HEK293 (cell line): ENCODE measurements around the gene ATP6V1B1.

ENCODE experiments used
- CTCF ChIA-PET: fragments of 350-600 bp; formaldehyde crosslinking; extraction: SDS; loops from one replicate; lab custom pipeline; 2021; ENCODE audit warnings: antibody characterized with exemption; lab: Yijun Ruan, JAX
- POLR2A ChIA-PET: fragments of 300-600 bp; formaldehyde crosslinking; extraction: SDS; loops from one replicate; lab custom pipeline; 2020; ENCODE audit warnings: antibody characterized with exemption, inconsistent platforms; lab: Yijun Ruan, JAX
- H3K27ac ChIP-seq: fragments of 200-500 bp; sonication (Bioruptor generic); 2 replicates; pipeline ENCODE4 v1.5.1; 2014; ENCODE audit warnings: low read depth, low read length, control low read depth, inconsistent platforms; ENCODE audit errors: extremely low read depth
- H3K36me3 ChIP-seq, 2 experiments: fragments of 200-500 bp in 1 of 2; sonication (Bioruptor generic) in 1 of 2; 1 replicate in 1 of 2; 2 replicates in 1 of 2; pipeline ENCODE4 v1.5.1; 2014 to 2017; ENCODE audit warnings: inconsistent platforms in 2 of 2, low read length in 2 of 2; ENCODE audit not compliant: control insufficient read depth in 2 of 2, insufficient read depth in 1 of 2
- H3K4me1 ChIP-seq: fragments of 200-500 bp; sonication (Bioruptor generic); 2 replicates; pipeline ENCODE4 v1.5.1; 2014; ENCODE audit warnings: mild to moderate bottlenecking, low read length, inconsistent platforms; ENCODE audit not compliant: control insufficient read depth, insufficient read depth
- H3K4me3 ChIP-seq: 2 replicates; pipeline ENCODE4 v1.5.1; 2011; ENCODE audit warnings: low read depth, mild to moderate bottlenecking, control low read depth, low read length, moderate library complexity
- H3K9me3 ChIP-seq: fragments of 200-500 bp; sonication (Bioruptor generic); 2 replicates; pipeline ENCODE4 v1.5.1; 2014; ENCODE audit warnings: low read depth, low read length, inconsistent platforms; ENCODE audit not compliant: control insufficient read depth, insufficient read depth
- FEZF1 ChIP-seq: fragments of 450-650 bp; formaldehyde crosslinking; IDR thresholded peaks from 2 replicates; pipeline ENCODE4 v1.5.1; 2016; ENCODE audit warnings: missing biosample characterization, missing genetic modification characterization
- YY2 ChIP-seq: fragments of 450-650 bp; formaldehyde crosslinking; IDR thresholded peaks from 2 replicates; pipeline ENCODE4 v1.5.1; 2016; ENCODE audit warnings: missing biosample characterization, missing genetic modification characterization
- ZEB2 ChIP-seq: fragments of 450-650 bp; formaldehyde crosslinking; IDR thresholded peaks from 2 replicates; pipeline ENCODE4 v1.5.1; 2016; ENCODE audit warnings: missing biosample characterization, missing genetic modification characterization
- ZNF133 ChIP-seq: fragments of 450-650 bp; formaldehyde crosslinking; IDR thresholded peaks from 2 replicates; pipeline ENCODE4 v1.5.1; 2016; ENCODE audit warnings: missing biosample characterization, missing genetic modification characterization
- ZNF214 ChIP-seq: fragments of 450-650 bp; formaldehyde crosslinking; IDR thresholded peaks from 2 replicates; pipeline ENCODE4 v1.5.1; 2017; ENCODE audit warnings: missing biosample characterization, mild to moderate bottlenecking, missing genetic modification characterization, borderline replicate concordance
- ZNF266 ChIP-seq: fragments of 450-650 bp; formaldehyde crosslinking; IDR thresholded peaks from 2 replicates; pipeline ENCODE4 v1.5.1; 2016; ENCODE audit warnings: missing biosample characterization, missing genetic modification characterization, low read depth
- ZNF311 ChIP-seq: fragments of 450-650 bp; formaldehyde crosslinking; IDR thresholded peaks from 2 replicates; pipeline ENCODE4 v1.5.1; 2017; ENCODE audit warnings: missing biosample characterization, missing genetic modification characterization, borderline replicate concordance
- ZNF510 ChIP-seq: fragments of 450-650 bp; formaldehyde crosslinking; IDR thresholded peaks from 2 replicates; pipeline ENCODE4 v1.5.1; 2018; ENCODE audit warnings: mild to moderate bottlenecking, missing genetic modification characterization, missing biosample characterization; ENCODE audit not compliant: insufficient replicate concordance
- ZNF514 ChIP-seq: fragments of 450-650 bp; formaldehyde crosslinking; IDR thresholded peaks from 2 replicates; pipeline ENCODE4 v1.5.1; 2016; ENCODE audit warnings: missing biosample characterization, missing genetic modification characterization
- ZNF830 ChIP-seq: fragments of 450-650 bp; IDR thresholded peaks from 2 replicates; pipeline ENCODE4 v1.5.0; 2018; ENCODE audit warnings: missing biosample characterization, missing genetic modification characterization, low read depth, mild to moderate bottlenecking, moderate library complexity
- TF ChIP-seq, protein P1 (sequence below): fragments of 450-650 bp; formaldehyde crosslinking; IDR thresholded peaks from 2 replicates; pipeline ENCODE4; 2016; ENCODE audit warnings: missing biosample characterization, missing genetic modification characterization
- TF ChIP-seq, protein P2 (sequence below): fragments of 450-650 bp; formaldehyde crosslinking; IDR thresholded peaks from 2 replicates; pipeline ENCODE4 v1.5.1; 2016; ENCODE audit warnings: missing biosample characterization, missing genetic modification characterization
- TF ChIP-seq, protein P3 (sequence below): fragments of 450-650 bp; formaldehyde crosslinking; IDR thresholded peaks from 2 replicates; pipeline ENCODE4 v1.5.1; 2016; ENCODE audit warnings: missing biosample characterization, missing genetic modification characterization
- TF ChIP-seq, protein P4 (sequence below): fragments of 450-650 bp; formaldehyde crosslinking; IDR thresholded peaks from 2 replicates; pipeline ENCODE4 v1.5.1; 2016; ENCODE audit warnings: missing biosample characterization, missing genetic modification characterization
- TF ChIP-seq, protein P5 (sequence below): sonication (generic); formaldehyde crosslinking; IDR thresholded peaks from 2 replicates; pipeline ENCODE4 v1.8.1; 2022; ENCODE audit warnings: mild to moderate bottlenecking, moderate library complexity, missing genetic modification reagents

Gene ATP6V1B1

DNA sequence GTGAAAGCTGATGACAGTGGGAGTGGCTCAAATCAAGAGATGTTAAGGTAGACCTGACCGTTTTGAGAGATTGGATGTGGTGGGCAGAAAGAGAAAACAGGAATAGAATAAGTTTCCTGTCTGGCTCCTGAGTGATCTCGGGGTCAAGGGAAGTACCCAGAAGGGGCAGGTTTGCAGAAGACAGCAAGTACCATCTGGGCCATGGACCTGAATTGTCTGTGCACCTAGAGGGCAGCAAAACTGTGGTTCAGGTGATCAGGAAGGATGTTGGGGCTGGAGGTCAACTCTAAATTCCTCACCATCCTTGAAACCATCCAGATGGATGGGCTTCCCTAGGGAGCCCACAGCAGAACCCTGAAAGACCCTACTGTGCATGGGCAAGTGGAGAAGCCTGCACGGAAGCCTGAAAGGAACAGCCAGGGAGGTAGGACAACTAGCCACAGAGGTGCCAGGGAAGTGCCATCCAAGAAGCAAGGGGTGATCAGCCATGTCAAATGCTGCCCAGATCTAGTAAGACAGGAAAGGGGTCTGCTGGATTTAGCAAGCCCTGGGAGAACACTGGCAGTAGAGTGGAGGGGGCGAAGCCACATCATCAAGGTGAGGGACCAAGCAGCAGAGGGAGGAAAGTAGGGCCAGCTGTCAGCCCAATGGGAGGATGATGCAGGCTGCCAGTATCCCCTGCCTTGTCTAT is 50.9 kb downstream of the ATP6V1B1 start:
- Histone ChIP-seq H3K9me3 (no peaks in the 10 kb centered on the region), H3K36me3 (peaks cover 0 to 88% of the 10 kb centered on the region in 2 experiments; a peak in 1 of 3 replicates), H3K4me3 (no peak overlapping the region), H3K4me1 (no peaks in the 10 kb centered on the region), H3K27ac (no peak overlapping the region)
- ChIA-PET POLR2A (no interaction called here), CTCF (interaction anchor here (1.0 kb wide), 1 partner anchor 15 kb away, joined by 3 read pairs; no protein-coding TSS in a partner anchor)
- no peak for TF ChIP-seq ZNF830 (tag by site-specific recombination)
- TF ChIP-seq ZNF214 (tag by site-specific recombination): no peak
- TF ChIP-seq, protein P1, sequence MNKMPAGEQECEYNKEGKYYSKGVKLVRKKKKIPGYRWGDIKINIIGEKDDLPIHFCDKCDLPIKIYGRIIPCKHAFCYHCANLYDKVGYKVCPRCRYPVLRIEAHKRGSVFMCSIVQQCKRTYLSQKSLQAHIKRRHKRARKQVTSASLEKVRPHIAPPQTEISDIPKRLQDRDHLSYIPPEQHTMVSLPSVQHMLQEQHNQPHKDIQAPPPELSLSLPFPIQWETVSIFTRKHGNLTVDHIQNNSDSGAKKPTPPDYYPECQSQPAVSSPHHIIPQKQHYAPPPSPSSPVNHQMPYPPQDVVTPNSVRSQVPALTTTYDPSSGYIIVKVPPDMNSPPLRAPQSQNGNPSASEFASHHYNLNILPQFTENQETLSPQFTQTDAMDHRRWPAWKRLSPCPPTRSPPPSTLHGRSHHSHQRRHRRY: no peak
- TF ChIP-seq ZNF514 (tag by site-specific recombination): no peak
- TF ChIP-seq YY2: no peak
- TF ChIP-seq ZEB2 (tag by site-specific recombination): no peak
- no peak for TF ChIP-seq ZNF266 (tag by site-specific recombination)
- no peak for TF ChIP-seq ZNF510 (tag by site-specific recombination)

DNA sequence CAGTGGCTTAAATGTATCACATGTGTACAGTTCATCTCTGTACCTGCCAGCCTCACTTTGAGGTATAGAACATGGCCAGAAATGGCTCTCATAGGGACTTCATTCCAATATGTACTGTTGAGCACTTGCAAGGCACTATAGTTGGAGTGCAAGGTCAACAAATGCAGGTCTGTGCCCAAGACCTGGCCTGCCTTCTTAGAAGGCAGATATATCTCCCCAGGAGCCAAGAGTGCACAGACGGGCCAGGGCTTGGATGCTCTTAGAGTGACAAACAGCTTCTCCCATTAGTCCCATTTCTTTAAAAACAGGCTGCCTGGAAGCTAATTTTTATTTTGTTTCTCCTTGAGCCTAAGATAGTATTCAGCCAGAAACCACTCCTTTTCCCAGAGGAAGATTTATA is 51.7 kb downstream of the ATP6V1B1 start:
- no peak overlapping the region for H3K27ac ChIP-seq
- H3K4me1 ChIP-seq: no peaks in the 10 kb centered on the region
- TF ChIP-seq ZNF133 (tag by site-specific recombination) (no peak), FEZF1 (no peak), ZNF311 (no peak)
- TF ChIP-seq, protein P2, sequence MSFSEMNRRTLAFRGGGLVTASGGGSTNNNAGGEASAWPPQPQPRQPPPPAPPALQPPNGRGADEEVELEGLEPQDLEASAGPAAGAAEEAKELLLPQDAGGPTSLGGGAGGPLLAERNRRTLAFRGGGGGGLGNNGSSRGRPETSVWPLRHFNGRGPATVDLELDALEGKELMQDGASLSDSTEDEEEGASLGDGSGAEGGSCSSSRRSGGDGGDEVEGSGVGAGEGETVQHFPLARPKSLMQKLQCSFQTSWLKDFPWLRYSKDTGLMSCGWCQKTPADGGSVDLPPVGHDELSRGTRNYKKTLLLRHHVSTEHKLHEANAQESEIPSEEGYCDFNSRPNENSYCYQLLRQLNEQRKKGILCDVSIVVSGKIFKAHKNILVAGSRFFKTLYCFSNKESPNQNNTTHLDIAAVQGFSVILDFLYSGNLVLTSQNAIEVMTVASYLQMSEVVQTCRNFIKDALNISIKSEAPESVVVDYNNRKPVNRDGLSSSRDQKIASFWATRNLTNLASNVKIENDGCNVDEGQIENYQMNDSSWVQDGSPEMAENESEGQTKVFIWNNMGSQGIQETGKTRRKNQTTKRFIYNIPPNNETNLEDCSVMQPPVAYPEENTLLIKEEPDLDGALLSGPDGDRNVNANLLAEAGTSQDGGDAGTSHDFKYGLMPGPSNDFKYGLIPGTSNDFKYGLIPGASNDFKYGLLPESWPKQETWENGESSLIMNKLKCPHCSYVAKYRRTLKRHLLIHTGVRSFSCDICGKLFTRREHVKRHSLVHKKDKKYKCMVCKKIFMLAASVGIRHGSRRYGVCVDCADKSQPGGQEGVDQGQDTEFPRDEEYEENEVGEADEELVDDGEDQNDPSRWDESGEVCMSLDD (tag by site-specific recombination): no peak
- TF ChIP-seq, protein P3, sequence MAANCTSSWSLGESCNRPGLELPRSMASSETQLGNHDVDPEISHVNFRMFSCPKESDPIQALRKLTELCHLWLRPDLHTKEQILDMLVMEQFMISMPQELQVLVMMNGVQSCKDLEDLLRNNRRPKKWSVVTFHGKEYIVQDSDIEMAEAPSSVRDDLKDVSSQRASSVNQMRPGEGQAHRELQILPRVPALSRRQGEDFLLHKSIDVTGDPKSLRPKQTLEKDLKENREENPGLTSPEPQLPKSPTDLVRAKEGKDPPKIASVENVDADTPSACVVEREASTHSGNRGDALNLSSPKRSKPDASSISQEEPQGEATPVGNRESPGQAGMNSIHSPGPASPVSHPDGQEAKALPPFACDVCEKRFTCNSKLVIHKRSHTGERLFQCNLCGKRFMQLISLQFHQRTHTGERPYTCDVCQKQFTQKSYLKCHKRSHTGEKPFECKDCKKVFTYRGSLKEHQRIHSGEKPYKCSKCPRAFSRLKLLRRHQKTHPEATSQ: no peak
- TF ChIP-seq, protein P4, sequence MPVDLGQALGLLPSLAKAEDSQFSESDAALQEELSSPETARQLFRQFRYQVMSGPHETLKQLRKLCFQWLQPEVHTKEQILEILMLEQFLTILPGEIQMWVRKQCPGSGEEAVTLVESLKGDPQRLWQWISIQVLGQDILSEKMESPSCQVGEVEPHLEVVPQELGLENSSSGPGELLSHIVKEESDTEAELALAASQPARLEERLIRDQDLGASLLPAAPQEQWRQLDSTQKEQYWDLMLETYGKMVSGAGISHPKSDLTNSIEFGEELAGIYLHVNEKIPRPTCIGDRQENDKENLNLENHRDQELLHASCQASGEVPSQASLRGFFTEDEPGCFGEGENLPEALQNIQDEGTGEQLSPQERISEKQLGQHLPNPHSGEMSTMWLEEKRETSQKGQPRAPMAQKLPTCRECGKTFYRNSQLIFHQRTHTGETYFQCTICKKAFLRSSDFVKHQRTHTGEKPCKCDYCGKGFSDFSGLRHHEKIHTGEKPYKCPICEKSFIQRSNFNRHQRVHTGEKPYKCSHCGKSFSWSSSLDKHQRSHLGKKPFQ (tag by site-specific recombination): no peak
- TF ChIP-seq, protein P1: no peak
- TF ChIP-seq, protein P5, sequence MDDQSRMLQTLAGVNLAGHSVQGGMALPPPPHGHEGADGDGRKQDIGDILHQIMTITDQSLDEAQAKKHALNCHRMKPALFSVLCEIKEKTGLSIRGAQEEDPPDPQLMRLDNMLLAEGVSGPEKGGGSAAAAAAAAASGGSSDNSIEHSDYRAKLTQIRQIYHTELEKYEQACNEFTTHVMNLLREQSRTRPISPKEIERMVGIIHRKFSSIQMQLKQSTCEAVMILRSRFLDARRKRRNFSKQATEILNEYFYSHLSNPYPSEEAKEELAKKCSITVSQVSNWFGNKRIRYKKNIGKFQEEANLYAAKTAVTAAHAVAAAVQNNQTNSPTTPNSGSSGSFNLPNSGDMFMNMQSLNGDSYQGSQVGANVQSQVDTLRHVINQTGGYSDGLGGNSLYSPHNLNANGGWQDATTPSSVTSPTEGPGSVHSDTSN: no peak
- H3K9me3 ChIP-seq: no peaks in the 10 kb centered on the region
- H3K36me3 ChIP-seq: peaks cover 0 to 89% of the 10 kb centered on the region in 2 experiments; a peak in 1 of 3 replicates
- CTCF ChIA-PET: interaction anchor here (1.0 kb wide), 1 partner anchor 14 kb away, joined by 3 read pairs; no protein-coding TSS in a partner anchor
- POLR2A ChIA-PET: no interaction called here
- H3K4me3 ChIP-seq: no peak overlapping the region
